Choroid plexus epithelial cell (primary cell): ENCODE measurements around the gene PDZRN3.

Experiments used
- DNase-seq: peaks from one replicate; pipeline ENCODE4 v3.0.0-alpha.2; 2010; ENCODE audit warnings: low read depth
- H3K4me3 ChIP-seq: 2 replicates; pipeline ENCODE4 v1.5.1; 2011; ENCODE audit warnings: low read depth, mild to moderate bottlenecking, control low read depth, low read length, moderate library complexity
- TF ChIP-seq, protein P1 (sequence below): conservative IDR thresholded peaks from 2 replicates; pipeline ENCODE4 v1.5.1; 2011; ENCODE audit warnings: low read depth, mild to moderate bottlenecking, control low read depth, inconsistent platforms, low read length, moderate library complexity

Gene PDZRN3

DNA sequence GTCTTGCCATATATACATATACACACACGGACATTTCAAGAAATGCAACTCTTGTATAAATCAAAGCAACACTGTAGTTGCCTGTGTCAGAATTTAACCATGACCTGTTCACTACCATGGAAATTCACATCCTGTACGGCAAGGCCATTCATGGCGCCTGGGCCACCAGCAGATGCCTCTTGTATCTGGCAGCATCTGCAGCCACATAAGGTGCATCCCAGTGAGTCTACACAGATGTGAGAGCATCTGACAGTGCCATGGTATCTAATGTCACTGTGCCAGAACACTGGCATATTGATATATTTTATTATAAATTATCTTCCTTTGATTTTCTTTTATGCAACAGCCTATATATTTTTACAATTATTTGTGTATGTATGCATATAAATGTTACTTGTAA, 25.1 kb downstream of the PDZRN3 start:
- TF ChIP-seq, protein P1, sequence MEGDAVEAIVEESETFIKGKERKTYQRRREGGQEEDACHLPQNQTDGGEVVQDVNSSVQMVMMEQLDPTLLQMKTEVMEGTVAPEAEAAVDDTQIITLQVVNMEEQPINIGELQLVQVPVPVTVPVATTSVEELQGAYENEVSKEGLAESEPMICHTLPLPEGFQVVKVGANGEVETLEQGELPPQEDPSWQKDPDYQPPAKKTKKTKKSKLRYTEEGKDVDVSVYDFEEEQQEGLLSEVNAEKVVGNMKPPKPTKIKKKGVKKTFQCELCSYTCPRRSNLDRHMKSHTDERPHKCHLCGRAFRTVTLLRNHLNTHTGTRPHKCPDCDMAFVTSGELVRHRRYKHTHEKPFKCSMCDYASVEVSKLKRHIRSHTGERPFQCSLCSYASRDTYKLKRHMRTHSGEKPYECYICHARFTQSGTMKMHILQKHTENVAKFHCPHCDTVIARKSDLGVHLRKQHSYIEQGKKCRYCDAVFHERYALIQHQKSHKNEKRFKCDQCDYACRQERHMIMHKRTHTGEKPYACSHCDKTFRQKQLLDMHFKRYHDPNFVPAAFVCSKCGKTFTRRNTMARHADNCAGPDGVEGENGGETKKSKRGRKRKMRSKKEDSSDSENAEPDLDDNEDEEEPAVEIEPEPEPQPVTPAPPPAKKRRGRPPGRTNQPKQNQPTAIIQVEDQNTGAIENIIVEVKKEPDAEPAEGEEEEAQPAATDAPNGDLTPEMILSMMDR, result no peak
- no peak overlapping the region for H3K4me3 ChIP-seq
- no peak for DNase-seq

GRCh38 chr3:73597476-73597875, 27.3 kb downstream of the PDZRN3 start:
- TF ChIP-seq, protein P1, result no peak
- H3K4me3 ChIP-seq, result no peak overlapping the region
- DNase-seq, result no peak

DNA sequence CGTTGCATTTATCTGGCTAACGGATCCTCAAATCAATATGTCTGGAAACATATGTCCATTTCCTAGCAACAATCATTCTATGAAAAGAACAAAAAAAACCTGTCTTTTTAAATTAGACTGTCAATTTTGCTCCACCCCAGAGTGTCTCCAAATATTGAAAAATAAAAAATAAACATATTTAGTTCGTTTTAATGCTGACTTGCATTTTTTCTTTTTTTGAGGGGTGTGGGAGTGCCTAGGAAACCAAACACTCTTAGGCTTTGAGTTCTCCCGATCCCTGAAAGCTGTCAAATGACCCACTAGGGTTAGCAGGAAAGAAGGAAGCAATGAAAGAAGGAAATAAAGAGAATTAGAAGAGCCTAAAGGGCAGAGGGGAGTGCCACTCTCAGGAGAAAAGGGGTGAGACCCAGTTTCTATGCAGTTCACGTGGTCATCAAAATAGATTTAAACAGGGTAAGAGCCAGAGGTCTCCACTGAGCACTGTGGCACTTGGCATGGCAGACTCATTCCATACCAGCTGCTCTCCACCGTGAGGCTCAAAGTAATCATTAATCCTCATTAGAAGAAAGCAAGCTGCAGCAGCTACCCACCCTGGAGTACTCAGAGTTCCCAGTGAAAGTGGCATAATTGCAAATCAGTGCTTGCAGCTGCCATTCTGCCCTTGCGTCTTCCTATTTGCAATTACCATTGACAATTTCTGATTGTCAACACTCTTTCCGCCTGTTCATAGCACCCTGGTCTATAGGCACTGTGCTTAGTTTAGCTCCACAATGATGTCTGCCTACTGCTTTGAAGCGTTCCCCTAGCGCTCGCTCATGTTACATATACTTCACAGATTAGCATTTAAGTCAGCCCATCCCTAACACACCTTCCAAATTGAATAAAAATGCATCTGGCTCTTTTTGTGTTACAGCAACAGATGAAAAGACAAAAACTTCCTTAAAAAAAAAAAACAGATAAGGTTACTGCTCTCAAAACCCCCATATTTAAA, 32.3 kb downstream of the PDZRN3 start:
- no peak overlapping the region for H3K4me3 ChIP-seq
- no peak for DNase-seq
- TF ChIP-seq, protein P1, result no peak

DNA sequence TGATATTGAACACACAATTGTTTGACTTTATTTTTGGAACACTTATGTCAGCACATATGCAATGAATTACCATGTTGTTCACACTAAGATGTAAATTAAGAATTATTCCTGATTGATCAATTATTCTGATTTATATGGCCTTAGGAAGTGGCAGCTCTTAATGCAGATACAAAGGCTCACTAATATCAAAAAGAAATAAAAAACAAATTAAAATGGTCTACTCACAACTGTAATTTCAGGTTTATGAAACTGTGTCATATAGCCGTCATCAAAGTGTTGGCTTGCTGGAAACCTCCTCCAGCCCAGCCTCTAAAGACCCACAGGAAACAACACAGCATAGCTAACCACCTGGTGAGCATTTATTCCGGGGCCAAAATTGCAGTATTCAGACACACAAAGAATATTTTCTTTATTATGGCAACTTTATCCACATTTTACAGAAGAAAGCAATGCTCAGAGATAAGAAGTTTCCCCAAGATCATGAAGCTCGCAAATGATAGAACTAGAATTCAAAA, 33.4 kb downstream of the PDZRN3 start:
- no peak for DNase-seq
- H3K4me3 ChIP-seq, result no peak overlapping the region
- TF ChIP-seq, protein P1, result no peak

- DNase-seq, result no peak
- H3K4me3 ChIP-seq, result no peak overlapping the region
- TF ChIP-seq, protein P1, result no peak
These were observed 38.1 kb downstream of the PDZRN3 start for GRCh38 chr3:73586628-73587027.

GRCh38 chr3:73586190-73586589, 38.6 kb downstream of the PDZRN3 start:
- DNase-seq, result no peak
- TF ChIP-seq, protein P1, result no peak
- H3K4me3 ChIP-seq, result no peak overlapping the region
